ENCODE data around the gene PSMB9.

GRCh38 chr6:32906539-32906938, 52.5 kb downstream of the PSMB9 start:
- TF ChIP-seq CHD1 (IDR thresholded peaks at IDR 0.05; ENCODE audit: low read depth, low read length) (no peak), RAD21 (IDR thresholded peaks at IDR 0.05; ENCODE audit: low read length) (no peak), POLR2A (IDR thresholded peaks at IDR 0.05; ENCODE audit: low read depth, low read length) (no peak), MXI1 (IDR thresholded peaks at IDR 0.05; ENCODE audit: borderline replicate concordance, low read depth, low read length) (no peak), SMC3 (IDR thresholded peaks at IDR 0.05; ENCODE audit: low read depth, low read length) (no peak), CEBPB (IDR thresholded peaks at IDR 0.05; ENCODE audit: low read depth, low read length) (peak; percentile 87)

Data from IMR-90 (cell line).